Measurements from ENCODE around the gene GZMA. TPM values are rescaled to one million over a fixed set of nuclear protein-coding genes. Genes with fewer than 3 reads are reported as not detected.
"Not testable (repeated sequence)": the region's sequence is repeated elsewhere in the genome, so short reads cannot be mapped to it uniquely, and the experiment has no call there.

GZMA gene
- not detected in 2 replicates for total RNA-seq (2014; rRNA removed; shearing (Covaris generic))

DNA sequence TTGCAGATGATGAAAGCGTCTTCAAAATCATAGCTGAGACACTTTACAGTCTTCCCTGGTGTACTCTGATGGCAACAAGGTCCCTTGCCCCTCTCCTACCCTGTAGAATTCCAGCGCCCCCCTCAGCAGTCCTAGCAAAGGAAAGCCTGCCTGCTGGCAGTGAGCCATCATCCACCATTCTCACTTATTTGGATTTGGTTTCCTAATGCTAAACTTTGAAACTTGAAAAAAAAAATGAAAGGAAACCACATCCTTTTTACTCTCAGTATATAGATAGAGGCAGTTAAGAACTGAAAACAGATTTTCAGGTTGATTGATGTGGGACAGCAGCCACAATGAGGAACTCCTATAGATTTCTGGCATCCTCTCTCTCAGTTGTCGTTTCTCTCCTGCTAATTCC is at the start of gene GZMA:
Gene GZMA, plus strand, starts transcription at position 299 of the 400 bp plus-strand sequence. Its CDS starts 37 bp downstream, at position 336.
- no peak for DNase-seq (ENCODE audit: low spot score)

DNA sequence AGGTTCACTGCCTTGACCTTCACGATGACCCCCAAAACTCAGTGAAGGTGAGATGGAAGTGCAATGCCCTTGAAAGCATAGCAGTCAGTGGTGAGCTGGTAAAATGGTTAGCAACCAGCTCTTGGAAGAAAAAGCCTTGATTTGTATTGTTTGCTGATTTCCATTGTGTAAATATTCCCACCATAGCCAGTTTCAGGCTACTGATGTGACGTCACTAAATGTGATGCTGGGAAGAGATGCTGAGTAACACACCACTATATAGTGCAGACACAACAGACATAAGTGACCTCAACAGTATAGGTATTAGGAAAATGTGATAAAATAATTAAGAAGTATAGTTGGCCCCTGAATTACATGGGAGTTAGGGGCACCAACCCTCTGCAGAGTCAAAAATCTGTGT is 47.3 kb upstream of the GZMA start:
- no peak for DNase-seq (ENCODE audit: low spot score)

DNA sequence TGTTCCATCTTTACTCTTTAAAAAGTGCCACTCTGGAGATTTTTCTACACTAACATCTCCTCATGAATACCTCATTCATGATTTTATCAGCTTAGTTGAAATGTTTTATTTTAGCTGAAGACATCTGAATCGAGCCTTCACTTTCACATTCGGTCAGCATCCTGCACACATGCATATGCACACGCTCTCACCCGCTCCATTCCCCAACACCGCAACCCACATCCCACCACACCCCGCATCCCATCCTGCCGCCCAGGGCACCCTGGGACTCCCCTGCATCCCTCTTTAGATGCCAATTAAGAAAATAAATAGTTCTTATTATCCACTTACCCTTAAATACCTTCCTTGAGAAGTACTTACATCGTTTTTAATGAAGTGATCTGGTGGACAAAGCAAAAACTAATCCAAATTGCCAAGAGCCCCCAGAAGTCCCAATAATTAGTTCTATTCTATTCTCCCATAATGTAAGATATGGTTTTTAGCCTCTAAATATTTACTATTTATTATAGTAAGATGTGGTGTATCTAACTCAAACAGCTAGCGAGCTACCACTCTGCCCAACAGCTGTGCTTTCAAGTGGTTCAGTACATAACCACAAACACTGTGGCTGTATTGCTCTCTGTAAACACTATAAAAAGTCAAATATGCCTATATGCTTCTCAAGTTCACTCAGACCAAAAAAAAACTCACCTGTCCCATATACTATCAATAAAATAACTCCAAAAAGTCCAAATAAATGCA is 40.2 kb upstream of the GZMA start:
- no peak for DNase-seq (ENCODE audit: low spot score)

DNA sequence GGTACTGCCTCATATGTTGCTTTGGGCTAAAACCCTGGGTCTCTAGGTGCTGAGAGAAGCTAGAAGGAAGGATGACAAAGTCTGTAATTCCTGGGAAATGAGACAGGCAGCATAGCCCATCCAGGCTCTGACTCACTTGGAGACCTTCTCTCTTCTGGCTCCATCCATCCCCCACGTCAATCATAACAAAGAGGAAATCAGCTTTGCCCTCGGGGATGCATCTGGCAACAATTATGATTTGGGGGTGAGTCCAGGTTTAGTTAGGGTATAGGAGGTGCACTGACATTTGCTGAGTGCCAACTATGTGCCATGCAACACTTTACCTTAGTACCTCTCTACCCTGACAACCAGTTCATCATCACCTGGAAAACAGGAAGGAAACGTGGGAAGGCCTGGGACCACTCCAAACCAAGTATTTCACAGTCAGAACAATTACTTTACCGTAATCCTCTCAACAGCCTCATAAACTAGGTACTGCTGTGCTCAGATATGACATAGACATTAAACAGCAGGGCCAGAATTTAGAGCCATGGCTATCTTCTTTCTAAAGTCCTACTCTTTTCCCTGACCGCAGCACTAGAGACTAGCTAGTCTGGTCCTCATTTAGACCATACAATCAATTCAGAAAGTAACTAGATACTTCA is 39.1 kb upstream of the GZMA start:
- DNase-seq (ENCODE audit: low spot score), result no peak

DNA sequence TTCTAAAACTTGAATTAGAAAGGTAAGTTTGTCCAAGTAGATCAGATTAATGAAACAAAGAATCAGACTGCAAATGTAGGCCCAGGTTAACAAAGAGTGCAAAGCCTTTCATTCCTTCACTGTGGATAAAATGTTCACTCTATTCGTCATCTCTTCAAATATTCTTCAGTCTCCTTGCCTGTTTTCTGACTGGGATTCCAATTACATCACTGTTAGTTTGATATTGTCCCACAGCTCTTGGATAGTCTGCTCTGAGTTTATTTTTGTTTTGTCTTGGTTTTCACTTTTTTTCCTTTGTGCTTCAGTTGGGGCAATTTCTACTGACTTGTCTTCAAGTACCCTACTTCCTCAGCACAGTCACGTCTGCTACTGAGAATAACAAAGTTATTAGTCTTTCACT is 38.5 kb upstream of the GZMA start:
- DNase-seq (ENCODE audit: low spot score), result no peak

DNA sequence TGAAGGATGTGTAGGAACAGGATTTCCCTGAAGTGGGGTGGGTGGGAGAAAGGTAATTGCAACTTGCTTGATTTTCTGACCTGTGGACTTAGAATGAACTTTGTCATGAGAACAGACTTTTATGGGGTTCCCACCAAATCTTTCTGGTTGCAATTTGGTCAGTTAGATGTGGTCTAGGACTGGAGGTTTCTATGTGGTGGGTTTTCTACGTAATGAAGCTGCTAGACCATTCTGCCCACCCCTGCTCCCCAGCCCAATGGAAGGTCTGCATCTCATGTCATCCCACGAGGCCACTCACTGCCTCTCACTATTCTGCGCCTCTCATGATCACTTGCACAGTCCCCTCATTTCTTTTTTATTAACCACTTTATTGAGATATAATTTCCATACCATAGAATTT is 37.9 kb upstream of the GZMA start:
- no peak for DNase-seq (ENCODE audit: low spot score)

GRCh38 chr5:55066277-55066676 is 36.2 kb upstream of the GZMA start:
- no peak for DNase-seq (ENCODE audit: low spot score)

DNA sequence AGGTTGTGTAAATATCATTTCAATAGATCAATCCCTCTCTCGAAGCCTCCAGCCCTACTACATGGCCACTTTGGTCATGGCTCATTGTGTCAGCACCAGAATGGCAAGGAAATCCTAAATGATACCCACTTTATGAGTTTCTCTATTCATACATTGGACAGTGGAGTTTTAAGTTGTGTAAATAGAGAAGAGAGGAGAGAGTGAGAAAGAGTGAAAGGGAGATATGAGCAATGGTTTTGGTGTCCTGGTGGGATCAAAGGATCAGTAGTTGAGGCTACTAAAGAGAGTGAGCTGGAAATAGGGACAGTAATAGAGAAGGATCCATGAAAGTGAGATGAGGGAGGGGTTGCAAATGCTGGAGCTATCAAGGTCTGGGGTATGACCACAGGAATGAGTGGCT is 31.5 kb upstream of the GZMA start:
- no peak for DNase-seq (ENCODE audit: low spot score)

GRCh38 chr5:55071413-55071812 is 31.0 kb upstream of the GZMA start:
- no peak for DNase-seq (ENCODE audit: low spot score)

GRCh38 chr5:55072666-55073065 is 29.8 kb upstream of the GZMA start:
- no peak for DNase-seq (ENCODE audit: low spot score)

DNA sequence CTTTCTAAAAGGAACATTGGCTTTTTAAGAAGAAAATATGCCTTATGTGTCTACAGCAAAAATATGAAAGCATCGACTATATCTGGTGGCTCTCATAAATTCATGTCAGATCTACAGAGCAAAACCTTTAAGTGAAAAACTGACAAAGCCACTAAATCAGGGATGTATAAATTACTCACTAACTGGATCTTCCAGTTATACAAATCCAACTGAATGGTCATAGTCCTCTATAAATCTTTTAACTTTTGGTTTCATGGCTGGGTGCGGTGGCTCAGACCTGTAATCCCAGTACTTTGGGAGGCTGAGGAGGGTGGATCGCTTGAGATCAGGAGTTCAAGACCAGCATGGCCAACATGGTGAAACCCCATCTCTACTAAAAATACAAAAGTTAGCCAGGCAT is 29.2 kb upstream of the GZMA start:
- no peak for DNase-seq (ENCODE audit: low spot score)

DNA sequence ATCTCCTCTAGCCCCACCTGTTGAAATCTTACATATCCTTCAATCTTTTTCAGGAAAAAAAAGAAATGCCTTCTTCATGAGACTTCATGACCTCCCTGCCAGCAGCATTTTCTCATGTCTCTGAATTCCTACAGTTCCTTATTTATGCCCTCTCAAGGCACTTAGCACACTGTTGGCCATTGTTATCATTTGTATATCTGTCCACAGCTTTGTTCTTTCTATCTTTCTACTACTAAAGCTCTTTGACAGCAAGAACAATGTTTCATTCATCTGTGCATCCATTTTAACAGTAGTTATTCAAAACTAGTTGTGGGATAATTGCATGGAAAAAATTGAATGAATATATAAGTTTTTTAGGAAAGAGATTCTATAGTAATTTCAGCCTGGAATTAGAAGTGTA is 20.9 kb upstream of the GZMA start:
- no peak for DNase-seq (ENCODE audit: low spot score)

DNA sequence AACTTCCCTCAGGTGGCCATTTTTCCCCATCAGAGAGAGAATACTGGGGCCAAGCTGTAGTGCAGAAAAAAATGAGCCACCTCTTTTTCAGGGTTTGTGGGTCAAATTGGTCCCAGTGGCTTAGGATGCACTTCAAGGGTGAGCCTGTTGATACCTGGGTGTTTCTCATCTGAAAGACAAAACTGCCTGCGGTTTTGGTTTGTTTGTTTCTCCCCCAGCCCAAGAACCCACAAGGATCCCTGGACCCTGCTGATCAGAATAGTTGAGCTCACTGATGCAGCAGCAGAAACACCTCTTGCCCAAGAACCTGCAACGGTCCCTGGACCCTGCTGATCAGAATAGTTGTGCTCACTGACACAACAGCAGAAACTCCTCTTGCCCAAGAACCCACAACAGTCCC is 13.1 kb upstream of the GZMA start:
- DNase-seq (ENCODE audit: low spot score), result not testable (repeated sequence)

- DNase-seq (ENCODE audit: low spot score), result not testable (repeated sequence)
Measured at GRCh38 chr5:55091011-55091410, 11.4 kb upstream of the GZMA start.

- DNase-seq (ENCODE audit: low spot score), result no peak
Measured at GRCh38 chr5:55096182-55096581, 6.3 kb upstream of the GZMA start.

DNA sequence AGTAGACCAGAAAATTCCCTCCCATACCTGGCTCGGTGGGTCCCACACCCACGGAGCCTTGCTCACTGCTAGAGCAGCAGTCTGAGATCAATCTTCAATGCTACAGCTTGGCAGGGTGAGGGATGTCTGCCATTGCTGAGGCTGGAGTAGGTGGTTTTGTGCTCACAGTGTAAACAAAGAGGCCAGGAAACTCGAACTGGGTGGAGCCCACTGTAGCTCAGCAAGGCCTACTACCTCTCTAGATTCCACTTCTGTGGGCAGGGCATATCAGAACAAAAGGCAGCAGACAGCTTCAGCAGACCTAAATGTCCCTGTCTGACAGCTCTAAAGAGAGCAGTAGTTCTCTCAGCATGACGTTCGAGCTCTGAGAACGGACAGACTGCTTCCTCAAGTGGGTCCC is 5.6 kb upstream of the GZMA start:
- DNase-seq (ENCODE audit: low spot score), result peak; percentile 12

DNA sequence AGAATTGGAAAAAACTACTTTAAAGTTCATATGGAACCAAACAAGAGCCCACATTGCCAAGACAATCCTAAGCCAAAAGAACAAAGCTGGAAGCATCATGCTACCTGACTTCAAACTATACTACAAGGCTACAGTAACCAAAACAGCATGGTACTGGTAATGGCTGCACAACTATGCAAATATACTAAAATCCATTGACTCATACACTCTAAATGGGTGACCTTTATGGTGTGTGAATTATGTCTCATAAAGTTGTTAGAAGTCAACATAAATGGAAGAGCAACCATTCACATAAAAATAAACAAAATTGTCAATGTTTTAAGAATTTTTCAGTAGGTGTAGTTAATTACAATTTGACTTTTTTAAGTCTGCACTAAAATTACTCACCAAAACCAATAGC is 1.3 kb upstream of the GZMA start:
- not testable (repeated sequence) for DNase-seq (ENCODE audit: low spot score)

GRCh38 chr5:55101556-55102276 is 730 bp upstream of the GZMA start:
- DNase-seq (ENCODE audit: low spot score), result no peak

DNA sequence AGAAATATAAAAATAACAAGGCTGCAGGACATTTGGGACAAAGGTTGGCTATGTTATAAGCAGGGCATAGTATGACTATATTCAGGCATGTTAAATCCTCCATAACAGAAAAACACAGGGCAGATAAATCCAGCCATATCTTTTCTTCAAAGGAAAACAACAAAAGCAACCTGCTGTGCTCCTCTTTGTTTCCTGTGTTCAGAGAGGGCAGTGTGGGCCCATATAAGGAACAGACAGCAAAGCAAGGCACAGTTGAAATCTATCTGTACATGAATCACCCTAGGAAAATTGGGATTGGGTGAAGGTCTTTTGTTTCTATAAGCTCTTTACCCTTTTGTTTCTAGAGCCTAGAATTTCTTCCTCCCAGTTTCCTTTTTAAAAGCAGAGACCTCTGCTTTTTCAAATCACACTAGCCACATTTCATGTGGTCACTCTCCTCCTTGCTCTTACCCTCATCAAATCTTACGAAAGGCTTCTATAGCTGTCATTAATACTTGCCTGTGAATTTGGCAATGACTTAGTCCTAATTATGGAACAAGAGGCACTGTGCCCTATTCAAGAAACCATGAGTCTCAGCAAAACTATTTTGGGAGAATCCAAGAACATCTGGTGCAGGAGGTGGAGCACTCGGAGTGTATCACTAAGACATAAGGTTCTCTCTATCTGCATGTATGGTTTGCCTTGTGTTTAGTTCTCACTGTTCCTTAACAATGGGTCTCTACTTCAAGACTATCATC is 1.8 kb downstream of the GZMA start:
- no peak for DNase-seq (ENCODE audit: low spot score)

- DNase-seq (ENCODE audit: low spot score), result no peak
Measured at GRCh38 chr5:55104946-55105701, 2.7 kb downstream of the GZMA start.

DNA sequence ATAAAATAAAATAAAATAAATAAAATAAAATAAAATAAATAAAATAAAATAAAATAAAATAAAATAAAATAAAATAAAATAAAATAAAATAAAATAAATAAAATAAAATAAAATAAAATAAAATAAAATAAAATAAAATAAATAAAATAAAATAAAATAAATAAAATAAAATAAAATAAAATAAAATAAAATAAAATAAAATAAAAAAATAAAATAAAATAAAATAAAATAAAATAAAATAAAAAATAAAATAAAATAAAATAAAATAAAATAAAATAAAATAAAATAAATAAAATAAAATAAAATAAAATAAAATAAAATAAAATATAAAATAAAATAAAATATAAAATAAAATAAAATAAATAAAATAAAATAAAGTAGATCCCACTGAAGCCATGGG is 3.5 kb downstream of the GZMA start:
- DNase-seq (ENCODE audit: low spot score), result not testable (repeated sequence)
